ENCODE results near the gene SNORC.
"Not testable (repeated sequence)": the region's sequence is repeated elsewhere in the genome, so short reads cannot be mapped to it uniquely, and the experiment has no call there.

SNORC gene

DNA sequence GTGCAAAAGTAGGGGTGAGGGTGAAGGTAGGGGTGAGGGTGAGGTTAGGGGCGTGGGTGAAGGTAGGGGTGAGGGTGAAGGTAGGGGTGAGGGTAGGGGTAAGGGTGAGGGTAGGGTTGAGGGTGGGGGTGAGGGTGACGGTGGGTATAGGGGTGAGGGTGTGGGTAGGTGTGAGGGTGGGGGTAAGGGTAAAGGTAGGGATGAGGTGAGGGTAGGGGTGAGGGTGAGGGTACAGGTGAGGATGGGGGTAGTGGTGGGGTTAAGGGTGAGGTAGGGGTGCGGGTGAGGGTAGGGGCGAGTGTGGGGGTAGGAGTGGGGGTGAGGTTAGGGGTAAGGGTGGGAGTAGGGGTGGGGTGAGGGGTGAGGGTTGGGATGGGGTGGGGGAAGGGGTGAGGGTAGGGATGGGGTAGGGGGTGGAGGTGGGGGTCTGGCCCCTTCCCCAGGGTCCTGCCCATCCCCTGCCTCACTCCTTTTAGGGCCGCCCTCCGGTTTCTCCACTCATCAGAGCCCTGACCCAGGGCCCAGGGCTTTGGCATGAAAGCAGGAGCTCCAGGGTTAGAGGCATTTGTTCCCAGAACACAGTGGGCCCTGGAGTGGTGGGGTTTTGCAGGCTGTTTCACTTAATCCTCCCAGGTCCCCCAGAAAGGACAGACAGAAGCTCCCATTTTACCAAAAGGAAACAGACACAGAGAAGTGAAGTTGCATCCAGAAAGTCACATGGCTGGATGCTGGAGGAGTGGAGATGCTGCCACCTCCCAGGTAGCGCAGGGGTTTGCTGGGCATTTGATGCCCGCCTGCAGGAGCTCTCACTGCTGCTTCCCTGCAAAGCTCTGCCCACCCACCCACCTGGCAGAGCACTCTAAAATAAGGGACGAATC is 26.9 kb downstream of the SNORC start:
- no peak for DNase-seq (ENCODE audit: low read depth)

DNA sequence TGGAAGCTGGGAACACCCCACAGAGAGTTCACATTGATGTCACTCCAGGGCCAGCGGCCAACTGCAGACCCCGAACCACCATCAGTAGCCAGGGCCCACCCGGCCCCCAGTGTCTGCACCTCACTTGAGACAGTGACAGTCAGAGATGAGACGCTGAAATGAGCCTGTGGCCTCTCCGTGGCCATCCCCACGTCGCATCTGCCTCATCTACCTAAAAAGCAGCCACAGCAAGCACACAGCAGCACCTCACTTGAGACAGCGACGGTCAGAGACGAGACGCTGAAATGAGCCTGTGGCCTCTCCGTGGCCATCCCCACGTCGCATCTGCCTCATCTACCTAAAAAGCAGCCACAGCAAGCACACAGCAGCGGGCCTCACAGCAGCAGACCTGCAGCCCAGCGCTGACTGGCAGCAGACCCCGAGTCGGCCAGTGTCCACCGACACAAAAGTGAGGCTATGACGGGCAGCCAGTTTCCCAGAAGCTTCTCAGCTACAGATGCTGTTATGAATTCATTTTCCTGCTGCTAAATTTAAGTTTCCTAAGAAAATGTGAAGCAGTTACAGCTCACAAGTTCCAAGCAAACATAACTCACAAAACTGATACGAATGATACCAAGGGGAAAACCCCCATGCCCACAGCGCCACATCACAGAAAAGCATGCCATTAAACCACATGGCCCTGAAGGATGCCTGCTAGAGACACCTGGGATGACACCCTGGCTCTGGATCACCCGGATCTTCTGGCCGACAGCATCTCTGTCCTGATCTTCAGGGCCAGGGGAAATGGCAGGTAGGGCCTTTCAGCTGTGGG is 27.7 kb downstream of the SNORC start:
- DNase-seq (ENCODE audit: low read depth) = peak; percentile 9

DNA sequence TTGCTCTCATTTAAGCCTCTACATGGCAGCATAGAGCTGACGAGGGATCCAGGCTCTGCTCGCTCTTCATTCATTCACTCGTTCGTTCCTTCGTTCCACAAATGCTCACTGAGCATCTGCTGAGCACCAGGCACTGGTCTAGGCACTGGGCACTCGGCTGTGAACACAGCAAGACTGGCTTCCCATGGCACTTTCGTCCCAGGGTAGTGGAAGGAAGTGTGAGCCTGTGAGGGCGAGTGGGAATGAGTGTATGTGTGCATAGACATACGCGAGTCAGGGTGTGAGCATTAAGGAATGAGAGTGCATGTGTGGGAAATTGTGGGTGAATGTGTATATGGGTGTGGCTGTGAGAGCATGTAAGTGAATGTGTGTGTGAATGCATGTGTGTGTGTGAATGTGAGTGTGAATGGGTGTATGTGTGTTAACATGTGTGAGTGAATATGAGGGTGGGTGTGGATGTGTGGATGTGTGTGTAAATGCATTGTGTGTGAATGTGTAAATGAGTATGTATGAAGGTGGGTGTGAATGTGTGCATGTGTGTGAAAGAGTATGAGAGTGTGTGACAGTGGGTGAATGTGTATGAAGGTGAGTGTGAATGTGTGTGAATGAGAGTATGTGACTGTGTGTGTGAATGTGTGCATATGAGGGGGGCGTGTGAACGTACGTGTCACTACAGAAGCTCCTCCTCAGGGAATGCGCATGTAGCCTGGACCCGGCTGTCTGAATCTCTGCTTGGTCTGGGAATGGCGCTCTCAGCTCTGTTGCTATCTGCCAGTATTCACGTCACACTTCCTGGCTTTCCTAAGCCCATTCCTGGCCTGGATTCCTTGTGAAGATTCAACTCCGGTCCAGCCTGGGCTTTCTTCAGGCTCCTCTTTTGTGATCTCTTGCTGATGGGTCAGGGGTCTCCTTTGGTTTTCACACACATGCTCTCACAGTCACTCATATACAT is 28.8 kb downstream of the SNORC start:
- DNase-seq (ENCODE audit: low read depth) = no peak

DNA sequence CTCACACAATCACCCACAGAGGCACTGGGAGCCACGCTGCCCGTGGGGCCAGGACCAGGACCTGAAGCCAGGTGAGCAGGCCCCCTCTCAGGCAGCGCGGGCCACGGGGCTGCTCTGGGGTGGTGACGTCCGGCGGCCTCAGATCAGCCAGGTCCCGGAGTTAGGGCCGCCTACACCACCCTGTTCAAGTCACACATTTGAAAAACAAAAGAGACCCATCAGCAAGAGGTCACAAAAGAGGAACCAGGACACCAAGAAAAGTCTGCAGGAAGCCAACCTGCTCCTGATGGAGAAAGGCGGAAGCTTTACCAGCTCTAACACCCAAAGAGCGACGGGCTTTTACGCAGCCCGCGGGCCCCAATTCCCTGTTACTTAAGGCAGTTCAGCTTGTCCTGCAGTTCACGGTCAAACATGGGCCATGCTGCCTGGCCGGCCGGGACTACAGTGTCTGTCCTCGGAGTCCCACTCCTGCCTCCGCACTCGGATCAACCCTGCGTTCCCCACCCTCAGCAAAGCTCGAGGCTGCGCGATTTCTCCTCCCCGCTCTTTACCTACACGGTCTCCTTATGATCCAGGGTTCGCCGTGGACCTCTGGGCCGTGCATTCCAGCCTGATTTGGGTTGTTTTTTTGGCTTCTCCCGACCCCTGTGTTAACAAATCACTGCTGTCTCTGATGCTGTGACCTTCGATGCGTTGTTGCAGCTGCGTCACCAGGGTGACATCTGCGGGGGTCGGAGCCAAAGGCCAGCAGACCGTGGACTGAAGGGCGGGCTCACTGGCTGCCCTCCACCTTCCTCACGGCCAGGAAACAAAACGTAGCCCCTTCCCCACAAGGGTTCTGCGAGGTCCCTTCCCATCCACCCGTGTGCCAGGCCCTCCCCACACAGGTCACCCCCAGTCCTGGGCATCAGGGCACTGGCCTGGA is 31.0 kb downstream of the SNORC start:
- no peak for DNase-seq (ENCODE audit: low read depth)

DNA sequence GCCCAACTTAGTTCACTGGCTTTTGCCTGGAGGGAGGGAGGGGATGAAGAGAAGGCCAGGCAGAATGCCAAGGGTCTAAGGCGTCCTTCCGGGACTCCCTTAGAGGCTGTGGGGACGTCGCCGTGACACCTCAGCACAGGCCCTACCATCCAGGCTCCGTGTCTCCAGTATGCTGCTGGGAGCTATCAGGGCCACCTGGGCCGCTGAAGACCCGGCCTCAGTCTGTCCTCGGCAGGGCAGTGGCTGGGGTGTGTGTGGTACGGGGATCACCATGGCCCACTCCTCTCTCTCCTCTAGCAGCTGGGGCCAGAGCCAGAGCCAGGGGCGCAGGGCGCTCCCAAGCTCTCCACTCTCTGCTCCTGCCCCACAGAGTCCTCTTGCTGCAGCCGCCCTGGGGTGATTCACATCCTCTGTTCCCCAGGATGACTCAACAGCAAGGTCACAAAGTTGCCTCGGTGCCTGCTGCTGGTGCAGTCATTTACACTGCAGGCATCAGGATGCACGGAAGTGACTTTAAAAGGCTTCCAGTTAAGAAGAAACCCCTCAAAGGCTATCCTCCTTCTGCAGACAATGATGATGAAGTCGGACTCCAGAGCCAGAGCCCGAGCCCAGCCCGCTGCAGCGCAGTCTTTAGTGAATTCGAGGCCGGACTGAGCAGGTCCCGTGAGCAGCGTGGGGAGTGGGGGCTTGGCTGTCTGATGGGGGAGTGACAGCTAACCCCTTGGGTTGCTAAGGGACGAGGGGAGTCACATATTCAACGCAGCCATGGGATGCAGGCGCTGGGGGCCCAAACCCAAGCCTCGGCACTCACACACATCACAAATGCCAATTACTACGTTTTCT is 31.9 kb downstream of the SNORC start:
- DNase-seq (ENCODE audit: low read depth) = no peak

DNA sequence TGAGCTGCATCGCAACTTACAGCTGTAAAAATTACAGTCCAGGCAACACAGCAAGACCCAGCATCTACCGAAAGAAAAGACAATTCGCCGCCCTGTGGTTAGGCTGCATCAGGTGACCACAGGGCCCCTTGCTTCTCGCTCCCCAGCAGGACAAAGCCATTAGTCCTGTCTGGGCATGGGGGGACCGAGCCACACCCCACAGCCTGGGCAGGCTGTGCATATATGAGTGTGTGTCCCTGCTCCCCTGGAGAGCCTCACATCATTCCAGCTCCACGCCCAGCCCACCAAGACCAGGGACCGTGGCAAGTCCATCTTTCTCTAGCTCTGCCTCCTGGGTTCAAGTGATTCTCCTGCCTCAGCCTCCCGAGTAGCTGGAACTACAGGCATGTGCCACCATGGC is 33.9 kb downstream of the SNORC start:
- DNase-seq (ENCODE audit: low read depth) = no peak

DNA sequence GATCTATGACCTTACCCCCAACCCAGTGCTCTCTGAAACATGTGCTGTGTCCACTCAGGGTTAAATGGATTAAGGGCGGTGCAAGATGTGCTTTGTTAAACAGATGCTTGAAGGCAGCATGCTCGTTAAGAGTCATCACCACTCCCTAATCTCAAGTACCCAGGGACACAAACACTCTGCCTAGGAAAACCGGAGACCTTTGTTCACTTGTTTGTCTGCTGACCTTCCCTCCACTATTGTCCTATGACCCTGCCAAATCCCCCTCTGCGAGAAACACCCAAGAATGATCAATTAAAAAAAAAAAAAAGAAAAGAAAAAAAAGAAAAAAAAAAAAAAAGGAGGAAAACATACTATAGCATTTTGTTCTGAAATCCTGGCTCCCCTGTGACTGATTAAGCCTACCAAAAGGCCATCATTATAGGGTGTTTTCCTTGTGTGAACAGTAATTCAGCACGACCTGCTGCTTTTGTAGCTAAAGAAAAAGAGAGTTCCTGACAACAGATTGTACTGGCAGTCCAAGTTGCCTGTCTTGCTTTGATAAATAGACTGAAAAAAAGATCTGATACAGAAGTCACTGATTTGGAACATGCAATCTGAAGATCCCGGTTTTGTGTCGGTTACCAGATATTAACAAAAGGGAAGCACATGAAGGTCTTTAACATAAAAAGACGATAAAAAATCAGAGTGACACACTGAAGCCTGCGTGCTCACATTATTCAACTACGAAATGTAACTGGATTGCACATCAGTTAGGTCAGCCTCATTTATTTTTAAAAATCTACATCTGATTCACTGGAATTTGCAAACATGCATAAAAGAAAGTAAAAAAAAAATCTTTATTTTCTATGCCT is 37.0 kb downstream of the SNORC start:
- not testable (repeated sequence) for DNase-seq (ENCODE audit: low read depth)

DNA sequence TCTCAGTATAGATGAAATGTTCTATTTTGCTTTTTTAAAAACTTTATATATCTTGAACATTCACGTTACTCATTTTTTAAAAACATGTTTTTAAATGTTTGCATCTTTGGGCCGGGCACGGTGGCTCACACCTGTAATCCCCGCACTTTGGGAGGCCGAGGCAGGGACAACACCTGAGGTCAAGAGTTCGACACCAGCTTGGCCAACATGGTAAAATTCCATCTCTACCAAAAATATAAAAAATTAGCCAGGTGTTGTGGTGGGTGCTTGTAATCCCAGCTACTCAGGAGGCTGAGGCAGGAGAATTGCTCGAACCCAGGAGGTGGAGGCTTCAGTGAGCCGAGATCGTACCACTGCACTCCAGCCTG is 37.6 kb downstream of the SNORC start:
- DNase-seq (ENCODE audit: low read depth) = not testable (repeated sequence)

DNA sequence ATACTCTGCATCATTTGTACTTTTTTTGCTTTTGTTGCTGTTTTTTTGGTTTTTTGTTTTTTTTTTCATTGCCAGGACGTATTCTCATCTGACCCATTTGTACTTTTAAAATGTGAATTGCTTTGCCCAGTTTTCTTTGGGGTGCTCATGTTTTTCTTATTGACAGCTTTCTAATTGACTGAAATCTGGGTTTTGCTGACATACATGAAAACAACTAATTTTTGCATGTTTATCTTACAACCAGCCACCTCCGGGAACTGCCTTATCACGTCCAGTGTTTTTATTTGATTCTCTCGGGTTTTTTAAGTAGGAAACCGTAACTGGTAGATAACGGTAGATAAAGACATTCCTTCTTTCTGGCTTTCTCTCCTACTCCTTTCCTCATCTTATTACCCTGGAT is 38.6 kb downstream of the SNORC start:
- DNase-seq (ENCODE audit: low read depth) = no peak

DNA sequence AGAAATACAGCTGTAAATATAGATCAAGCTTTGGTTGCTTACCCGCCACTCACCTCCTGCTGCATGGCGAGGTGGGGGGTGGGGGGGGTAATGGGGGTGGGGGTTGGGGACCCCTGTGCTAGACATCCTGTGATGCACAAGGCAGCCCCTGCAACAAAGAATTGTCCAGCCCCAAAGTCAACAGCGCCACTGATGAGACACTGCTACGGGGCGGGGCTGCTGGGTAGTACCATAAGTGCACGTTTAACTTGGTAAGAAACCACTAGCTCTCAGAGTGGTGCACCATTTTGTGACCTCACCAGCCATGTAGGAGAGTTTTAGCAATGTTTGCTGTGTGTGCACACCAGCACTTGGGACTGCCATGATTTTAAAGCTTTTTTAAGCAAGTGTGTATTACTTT is 40.3 kb downstream of the SNORC start:
- DNase-seq (ENCODE audit: low read depth) = no peak

DNA sequence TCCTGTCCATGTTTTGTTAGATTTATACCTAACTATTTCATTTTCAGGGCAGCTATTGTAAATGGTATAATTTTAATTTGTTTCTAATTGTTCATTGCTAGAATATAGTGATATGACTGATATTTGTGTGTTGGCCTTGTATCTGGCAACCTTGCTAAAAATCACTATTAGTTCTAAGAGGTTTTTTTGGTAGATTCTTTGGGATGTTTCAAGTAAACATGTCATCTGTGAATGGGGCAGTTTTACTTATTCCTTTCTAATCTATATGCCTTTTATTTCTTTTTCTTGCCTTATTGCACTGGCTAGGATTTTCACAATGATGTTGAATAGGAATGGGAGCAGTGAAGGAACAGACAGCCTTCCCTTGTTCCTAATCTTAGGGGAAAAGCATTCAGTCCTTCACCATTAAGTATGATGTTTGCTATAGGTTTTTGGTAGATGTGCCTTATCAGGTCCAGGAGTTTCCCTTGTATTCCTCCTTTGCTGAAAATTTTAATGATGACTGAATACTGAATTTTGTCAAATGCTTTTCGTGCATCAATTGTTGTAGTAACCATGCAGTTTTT is 41.7 kb downstream of the SNORC start:
- DNase-seq (ENCODE audit: low read depth) = no peak

DNA sequence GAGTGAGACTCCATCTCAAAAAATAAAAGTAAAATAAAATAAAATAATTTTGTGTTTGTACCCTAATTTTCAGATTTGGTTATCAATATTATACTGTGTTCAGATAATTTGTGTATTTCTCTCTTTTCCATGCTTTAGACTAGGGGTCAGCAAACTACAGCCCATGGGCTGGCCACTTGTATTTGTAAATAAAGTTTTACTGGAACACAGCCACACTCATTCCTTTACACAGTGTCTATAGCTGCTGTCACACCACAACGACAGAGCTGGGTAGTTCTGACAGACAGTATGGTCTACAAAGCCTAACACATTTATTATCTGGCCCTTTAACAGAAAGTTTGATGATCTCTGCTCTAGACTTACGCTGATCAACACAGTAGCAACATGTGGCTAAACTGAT is 43.8 kb downstream of the SNORC start:
- no peak for DNase-seq (ENCODE audit: low read depth)

DNA sequence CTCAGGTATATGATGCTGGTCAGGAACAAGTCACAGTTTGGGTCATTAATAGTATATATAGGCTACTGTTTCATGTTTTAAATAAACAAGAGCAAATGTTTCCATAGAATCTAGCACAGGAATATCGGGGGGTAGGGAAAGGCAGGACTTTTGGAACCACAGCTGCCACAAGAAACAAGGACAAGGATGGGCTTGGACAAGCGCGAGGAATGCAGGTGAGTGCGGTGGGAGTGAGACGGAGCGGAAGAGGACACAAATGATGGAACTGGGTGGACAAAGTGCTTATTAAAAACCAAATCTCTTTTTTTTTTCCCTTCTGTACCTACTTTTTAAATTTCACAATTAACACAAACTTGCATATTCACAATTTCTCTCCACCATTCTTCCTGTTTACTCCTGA is 49.1 kb downstream of the SNORC start:
- no peak for DNase-seq (ENCODE audit: low read depth)

DNA sequence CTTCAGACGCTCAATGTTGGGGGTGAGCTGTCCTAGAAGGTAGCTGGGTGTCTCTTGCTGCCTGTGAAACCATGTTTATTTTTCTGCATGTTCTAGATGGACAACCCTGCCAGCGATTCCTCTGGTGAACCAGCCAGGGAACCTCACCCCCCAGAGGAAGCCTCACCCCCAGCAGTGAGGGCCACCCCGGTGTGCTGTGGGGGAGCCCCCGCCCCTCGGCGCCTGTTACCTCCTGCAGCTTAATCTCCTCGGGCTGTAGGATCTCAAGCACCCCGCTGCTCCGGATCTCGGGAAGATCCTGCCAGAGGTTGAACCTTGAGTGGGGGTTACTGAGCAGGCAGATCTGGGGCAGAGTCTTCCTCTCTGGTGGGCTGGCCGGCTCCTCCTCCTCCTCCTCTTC is 50.0 kb downstream of the SNORC start:
- no peak for DNase-seq (ENCODE audit: low read depth)

DNA sequence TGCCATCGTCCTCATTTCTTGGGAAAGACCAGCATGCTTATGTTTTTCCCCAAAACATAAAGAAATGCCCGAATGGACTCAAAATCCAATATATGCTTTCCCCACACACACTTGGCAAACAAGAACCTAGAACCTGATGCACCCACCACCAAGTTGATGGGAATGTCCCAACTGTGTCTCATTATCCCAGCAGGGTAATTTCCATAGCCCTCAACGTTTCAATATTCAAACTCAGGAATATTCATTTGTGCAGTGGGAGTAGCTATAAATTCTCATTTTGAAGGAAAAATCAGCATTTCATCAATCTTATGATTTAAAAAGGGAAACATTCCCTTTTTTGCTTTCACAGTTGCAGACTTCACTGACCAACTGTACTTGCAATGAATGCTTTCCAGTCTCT is 50.7 kb downstream of the SNORC start:
- DNase-seq (ENCODE audit: low read depth) = no peak

DNA sequence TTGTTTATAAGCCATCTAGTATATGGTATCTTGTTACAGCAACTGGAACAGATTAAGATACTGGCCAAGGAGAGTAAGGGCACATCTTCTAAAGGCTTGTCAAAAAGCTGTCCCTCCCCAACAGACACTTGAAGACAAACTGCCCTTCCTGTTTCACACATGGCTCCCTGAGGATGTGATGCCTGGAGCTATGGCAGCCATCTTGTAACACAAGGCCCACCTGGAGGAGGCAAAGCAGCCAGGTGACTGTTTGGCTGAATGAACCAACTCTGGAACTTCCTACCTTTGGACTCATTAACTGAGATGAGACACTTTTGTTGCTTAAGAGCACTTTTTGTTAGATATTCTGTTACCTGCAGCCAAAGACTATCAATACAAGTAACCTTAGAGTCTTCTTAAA is 54.4 kb downstream of the SNORC start:
- DNase-seq (ENCODE audit: low read depth) = no peak

DNA sequence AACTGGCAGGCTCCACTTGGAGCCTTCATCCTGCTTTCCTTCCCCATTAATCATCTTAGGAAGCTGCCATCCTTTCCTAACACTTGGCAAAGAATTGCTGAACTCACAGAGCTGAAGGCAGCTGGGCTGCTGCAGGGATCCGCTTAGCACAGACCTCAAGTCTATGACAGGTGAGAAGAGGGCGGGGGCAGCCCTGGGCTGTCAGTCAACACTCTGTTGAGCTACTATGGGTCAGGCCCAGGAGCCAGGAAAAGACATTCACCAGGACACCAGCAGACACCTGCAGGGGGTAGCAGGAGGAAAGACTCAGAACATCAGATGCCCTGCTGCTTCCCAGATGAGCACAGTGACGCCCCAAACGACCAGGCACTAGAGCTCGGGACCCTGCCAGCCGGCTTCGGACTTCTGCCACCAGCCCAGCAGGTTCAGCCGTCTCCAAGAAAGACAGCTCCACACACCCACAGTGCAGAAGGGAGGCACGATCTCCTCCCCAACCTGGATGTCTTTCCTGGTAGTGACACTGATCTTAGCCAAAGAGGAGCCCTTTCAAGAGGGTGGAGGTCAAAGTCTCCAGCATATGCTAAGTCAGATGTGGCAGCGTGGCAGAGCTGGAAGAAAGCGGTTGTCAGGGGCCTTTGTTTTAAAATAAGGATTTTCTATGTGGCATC is 55.2 kb downstream of the SNORC start:
- DNase-seq (ENCODE audit: low read depth) = no peak

DNA sequence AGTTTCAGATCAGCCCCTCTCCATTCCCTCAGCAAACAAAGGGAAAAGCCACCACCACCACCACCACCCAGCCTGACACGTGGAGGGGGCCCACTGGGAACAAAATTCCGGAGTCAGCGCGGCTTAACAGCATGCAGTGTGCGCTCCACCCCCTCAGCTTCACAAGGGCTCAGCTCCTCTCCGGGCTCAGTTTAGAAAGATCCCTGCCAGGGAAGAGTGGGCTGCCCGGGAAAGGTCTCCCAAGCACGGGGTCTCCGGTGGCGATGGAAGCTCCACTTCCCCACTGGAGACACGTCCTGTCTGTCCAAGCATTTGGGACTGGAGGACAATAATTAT is 55.7 kb downstream of the SNORC start:
- DNase-seq (ENCODE audit: low read depth) = no peak
